A549 (cell line): ENCODE measurements around the gene ATP2B3.
A peak's percentile ranks its signal among the peaks of the same experiment; 100 is the strongest.

Experiments
- BCL3 ChIP-seq: fragments of >200 bp; sonication (Bioruptor Twin); formaldehyde crosslinking; IDR thresholded peaks from 3 replicates; pipeline ENCODE4 v1.6.1; 2016
- BHLHE40 ChIP-seq: IDR thresholded peaks from 2 replicates; pipeline ENCODE4 v1.6.1; 2012; ENCODE audit warnings: low read depth, low read length, inconsistent platforms
- CBX8 ChIP-seq: fragments of 200-600 bp; sonication (generic); IDR thresholded peaks from 2 replicates; pipeline ENCODE4 v1.6.1; 2016
- EHF ChIP-seq: fragments of 250-450 bp; sonication (Bioruptor Pico); IDR thresholded peaks from 2 replicates; pipeline ENCODE4 v1.5.0; 2020; ENCODE audit warnings: mild to moderate bottlenecking
- FOXS1 ChIP-seq: fragments of 250-450 bp; sonication (Bioruptor Pico); IDR thresholded peaks from 2 replicates; pipeline ENCODE4 v1.5.0; 2020; ENCODE audit warnings: mild to moderate bottlenecking, moderate library complexity
- MAFK ChIP-seq: fragments of 450-650 bp; IDR thresholded peaks from 2 replicates; pipeline ENCODE4 v1.6.1; 2014; ENCODE audit not compliant: partially characterized antibody
- POLR2A ChIP-seq: IDR thresholded peaks from 2 replicates; pipeline ENCODE4 v1.6.1; 2012; ENCODE audit warnings: mild to moderate bottlenecking, low read length
- POLR2AphosphoS2 ChIP-seq: conservative IDR thresholded peaks from 2 replicates; pipeline ENCODE4 v1.6.1; 2012; ENCODE audit warnings: low read length, improper control_type of control experiment, inconsistent platforms
- SREBF2 ChIP-seq: fragments of 450-650 bp; IDR thresholded peaks from 2 replicates; pipeline ENCODE4 v1.6.1; 2014; ENCODE audit warnings: mild to moderate bottlenecking, moderate library complexity
- TF ChIP-seq, protein P1 (sequence below): fragments of >200 bp; sonication (Bioruptor Twin); formaldehyde crosslinking; IDR thresholded peaks from 3 replicates; pipeline ENCODE4 v1.5.1; 2016

DNA sequence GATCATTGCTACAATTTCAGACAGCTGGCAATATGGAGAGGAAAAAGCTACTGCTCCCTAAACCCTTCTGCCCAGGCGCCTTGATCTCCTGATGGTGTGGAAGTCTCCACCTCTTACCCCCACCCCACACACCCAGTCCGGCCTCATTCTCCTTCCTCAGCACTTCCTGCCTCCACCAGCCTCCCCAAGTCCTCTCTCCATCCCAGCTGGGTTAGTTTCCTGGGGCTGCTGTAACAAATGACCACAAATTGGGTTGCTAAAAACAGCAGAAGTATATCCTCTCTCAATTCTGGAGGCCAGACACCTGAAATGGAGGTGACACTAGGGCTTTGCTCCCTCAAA is 82.6 kb downstream of the ATP2B3 start:
- TF ChIP-seq, protein P1, sequence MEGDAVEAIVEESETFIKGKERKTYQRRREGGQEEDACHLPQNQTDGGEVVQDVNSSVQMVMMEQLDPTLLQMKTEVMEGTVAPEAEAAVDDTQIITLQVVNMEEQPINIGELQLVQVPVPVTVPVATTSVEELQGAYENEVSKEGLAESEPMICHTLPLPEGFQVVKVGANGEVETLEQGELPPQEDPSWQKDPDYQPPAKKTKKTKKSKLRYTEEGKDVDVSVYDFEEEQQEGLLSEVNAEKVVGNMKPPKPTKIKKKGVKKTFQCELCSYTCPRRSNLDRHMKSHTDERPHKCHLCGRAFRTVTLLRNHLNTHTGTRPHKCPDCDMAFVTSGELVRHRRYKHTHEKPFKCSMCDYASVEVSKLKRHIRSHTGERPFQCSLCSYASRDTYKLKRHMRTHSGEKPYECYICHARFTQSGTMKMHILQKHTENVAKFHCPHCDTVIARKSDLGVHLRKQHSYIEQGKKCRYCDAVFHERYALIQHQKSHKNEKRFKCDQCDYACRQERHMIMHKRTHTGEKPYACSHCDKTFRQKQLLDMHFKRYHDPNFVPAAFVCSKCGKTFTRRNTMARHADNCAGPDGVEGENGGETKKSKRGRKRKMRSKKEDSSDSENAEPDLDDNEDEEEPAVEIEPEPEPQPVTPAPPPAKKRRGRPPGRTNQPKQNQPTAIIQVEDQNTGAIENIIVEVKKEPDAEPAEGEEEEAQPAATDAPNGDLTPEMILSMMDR: no peak
- TF ChIP-seq POLR2A (no peak), BHLHE40 (no peak), SREBF2 (no peak), MAFK (peak; percentile 23), EHF (CRISPR knock-in tag) (no peak), BCL3 (no peak), CBX8 (no peak), POLR2AphosphoS2 (no peak), FOXS1 (CRISPR knock-in tag) (no peak)
